Measurements from ENCODE around the gene FN1.

Gene FN1

DNA sequence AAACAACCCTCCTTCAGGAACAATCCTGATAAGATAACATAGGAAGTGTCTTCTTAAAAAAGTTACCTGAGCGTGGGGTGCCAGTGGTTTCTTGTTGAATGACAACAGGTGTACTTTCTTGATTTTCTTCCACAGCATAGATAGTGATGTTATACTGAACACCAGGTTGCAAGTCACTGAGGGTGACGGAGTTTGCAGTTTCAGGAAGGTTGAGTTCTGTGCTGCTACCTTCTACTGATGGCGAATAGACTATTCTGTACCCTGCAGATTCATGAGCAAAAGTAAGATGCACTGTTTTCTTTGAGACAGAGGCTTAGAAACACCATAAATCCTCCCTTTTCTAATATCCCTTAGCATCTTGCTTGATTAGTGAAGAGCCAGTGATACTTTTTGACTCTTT is 28.8 kb downstream of the FN1 start:
- no peak for DNase-seq (ENCODE audit: low read depth in 2 of 2)

DNA sequence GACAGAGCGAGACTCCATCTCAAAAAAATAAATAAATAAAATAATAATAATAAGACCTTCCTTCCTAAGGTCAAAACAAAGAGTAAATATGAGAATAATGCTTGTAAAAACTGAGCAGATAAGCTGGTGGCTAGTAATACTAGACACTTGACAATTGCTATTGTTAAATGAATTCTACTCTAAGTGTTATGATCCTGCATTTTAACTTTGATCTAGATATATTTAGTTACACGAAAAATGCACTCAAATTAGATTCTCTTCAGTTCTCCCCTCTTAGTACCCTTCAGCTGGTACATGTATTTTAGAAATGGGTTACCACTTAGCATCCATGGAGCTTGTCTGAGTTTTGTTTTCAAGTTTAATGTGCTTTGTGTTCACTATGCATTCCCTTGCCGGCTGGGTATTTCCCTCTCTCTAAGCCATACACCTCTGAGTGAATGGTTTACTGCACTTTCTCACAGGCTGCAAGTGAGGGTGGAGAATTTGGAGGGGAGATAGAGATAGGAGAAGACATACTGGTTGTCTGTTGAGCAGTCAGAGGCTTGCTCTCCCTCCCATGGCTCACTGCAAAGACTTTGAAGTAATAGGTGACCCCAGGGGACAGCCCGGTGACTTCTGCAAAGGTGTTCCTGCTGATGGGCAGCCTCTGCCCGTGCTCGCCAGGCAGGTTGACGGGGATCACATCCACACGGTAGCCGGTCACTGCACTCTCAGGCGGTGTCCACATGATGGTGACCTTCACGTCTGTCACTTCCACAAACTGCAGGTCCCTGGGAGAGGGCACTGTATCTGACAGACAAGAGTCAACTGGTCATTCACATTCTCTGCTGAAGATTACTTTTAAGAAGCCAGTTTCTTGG is 29.9 kb downstream of the FN1 start:
- no peak for DNase-seq (ENCODE audit: low read depth in 2 of 2)

GRCh38 chr2:215404348-215405012 is 31.4 kb downstream of the FN1 start:
- no peak for DNase-seq (ENCODE audit: low read depth in 2 of 2)

GRCh38 chr2:215403441-215404347 is 32.2 kb downstream of the FN1 start:
- DNase-seq (ENCODE audit: low read depth in 2 of 2) = no peak

DNA sequence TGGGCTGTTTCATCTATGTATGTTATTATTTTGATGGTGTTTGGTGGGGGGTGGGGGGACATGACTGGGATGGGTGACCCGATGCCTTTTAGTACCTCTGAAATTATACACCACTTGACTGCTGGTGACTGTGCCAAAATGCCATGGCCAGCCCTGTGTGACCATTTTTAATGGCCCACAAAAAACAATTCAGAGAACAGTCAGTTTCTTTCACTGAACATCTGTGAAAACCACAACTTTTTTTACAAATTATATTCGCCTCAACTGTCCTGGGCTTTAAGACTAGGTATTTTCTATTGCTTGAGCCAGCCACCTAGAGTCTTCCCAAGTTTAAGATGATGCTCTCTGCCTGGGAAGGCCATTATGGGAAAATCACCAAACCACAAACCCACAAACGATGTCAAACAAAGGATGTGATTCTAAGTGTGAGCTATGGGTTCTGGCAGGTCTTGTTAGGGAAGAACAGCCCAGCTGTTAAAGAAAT is 33.9 kb downstream of the FN1 start:
- no peak for DNase-seq (ENCODE audit: low read depth in 2 of 2)

GRCh38 chr2:215399067-215399716 is 36.7 kb downstream of the FN1 start:
- no peak for DNase-seq (ENCODE audit: low read depth in 2 of 2)

DNA sequence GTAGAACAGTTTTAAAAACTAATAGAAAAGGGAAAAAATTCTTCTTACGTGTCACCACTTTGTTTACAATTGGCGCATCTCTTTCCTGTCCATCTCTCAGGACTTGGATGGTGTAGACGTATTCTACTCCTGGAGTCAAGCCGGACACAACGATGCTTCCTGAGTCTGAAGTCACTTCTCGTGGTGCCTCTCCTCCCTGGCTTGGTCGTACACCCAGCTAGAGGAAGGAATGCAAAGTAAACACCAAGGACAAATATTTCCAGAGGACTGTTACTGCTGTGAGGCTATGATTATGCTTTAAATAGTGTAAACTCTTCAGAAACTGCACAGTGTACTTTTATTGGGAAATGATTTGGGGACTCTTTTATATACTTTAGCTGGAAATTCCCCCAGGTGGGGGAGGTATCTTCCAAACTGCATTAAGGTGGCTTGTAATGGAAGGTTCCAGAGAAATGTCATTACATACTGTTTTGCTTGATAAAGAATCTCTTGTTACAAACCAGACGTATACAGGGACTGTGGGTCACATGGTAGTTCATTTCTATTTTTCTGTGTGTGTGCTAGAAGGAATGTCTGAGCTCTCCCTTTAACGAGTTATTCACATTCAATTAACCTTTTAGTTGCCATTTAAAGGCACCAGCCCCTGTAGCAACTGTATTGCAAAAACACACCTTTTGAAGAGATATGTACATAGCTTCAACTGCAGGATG is 38.1 kb downstream of the FN1 start:
- no peak for DNase-seq (ENCODE audit: low read depth in 2 of 2)

DNA sequence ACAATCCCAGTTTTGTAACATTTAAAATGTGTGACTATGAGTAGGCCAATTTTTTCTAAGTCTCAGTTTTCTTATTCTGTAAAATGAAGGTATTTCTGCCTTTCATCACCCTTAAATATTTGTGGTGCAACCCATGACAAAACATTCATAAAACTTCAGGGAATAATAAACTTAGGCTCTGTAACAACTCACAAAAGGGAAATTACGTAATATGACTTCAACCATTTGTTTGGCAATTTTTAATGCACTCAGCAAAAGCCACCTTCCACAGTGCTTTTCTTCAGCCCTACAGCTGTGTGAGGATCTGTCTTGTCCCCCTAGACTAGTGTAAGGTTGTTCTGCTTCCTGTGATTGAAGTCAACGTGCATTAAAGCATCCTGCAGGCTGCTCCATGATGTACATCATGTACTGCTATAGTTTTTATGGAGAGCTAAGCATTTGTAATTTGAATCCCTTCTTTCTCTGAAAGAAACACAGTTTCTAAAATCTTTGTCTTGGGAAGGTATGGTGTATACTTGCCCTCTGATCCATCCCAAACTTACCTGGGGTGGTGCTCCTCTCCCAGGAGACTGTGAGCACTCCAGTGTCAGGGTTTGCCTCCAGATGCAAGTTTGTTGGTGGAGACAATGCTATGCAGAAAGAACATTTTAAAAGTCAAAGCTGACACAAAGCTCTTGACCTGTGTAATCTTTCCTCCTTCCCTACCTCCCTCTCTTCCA is 39.1 kb downstream of the FN1 start:
- no peak for DNase-seq (ENCODE audit: low read depth in 2 of 2)

- DNase-seq (ENCODE audit: low read depth in 2 of 2) = no peak
These were observed 40.0 kb downstream of the FN1 start for GRCh38 chr2:215395687-215396460.

GRCh38 chr2:215394102-215394805 is 41.6 kb downstream of the FN1 start:
- DNase-seq (ENCODE audit: low read depth in 2 of 2) = no peak

DNA sequence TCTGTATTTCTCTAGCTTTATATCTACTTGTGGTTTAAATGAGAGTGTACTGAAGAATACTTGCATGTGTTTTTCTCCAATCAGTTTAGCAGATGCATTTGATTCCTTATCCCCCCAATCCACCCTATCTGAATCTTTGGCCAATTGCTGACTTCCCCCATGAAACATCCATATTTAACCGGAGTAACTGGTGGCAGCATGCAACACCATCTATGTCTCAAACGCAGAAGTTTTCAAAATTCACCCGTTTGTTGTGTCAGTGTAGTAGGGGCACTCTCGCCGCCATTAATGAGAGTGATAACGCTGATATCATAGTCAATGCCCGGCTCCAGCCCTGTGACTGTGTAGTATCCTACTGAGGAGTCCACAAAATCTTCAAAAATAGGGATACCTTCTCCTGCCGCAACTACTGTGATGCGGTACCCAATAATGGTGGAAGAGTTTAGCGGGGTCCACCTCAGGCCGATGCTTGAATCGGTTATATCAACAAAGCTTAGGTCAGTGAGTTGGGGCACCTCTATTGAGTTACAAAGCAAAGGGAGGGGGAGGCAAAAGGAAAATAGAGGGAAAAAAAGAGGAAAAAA is 43.1 kb downstream of the FN1 start:
- DNase-seq (ENCODE audit: low read depth in 2 of 2) = no peak

DNA sequence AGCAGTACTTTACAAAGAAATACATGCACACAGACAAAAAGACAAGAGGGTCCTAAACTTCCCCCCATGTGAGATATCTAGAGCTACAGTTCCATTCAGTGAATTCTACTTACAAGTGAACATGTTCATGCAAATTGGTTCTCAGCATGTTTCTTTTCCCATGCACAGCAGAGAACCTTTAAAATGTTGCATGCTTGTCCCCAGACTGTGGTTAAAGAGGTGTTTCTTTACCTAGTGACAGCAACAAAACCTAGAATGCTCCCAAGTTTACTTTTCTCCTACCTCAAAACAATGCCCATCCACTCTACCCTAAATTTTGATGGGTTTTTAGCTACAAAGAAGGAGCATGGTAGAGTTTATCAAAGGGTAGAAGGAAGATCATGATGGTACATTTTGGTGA is 43.7 kb downstream of the FN1 start:
- no peak for DNase-seq (ENCODE audit: low read depth in 2 of 2)

- DNase-seq (ENCODE audit: low read depth in 2 of 2) = no peak
These were observed 44.3 kb downstream of the FN1 start for GRCh38 chr2:215391531-215391930.

- no peak for DNase-seq (ENCODE audit: low read depth in 2 of 2)
These were observed 45.3 kb downstream of the FN1 start for GRCh38 chr2:215390550-215390913.

DNA sequence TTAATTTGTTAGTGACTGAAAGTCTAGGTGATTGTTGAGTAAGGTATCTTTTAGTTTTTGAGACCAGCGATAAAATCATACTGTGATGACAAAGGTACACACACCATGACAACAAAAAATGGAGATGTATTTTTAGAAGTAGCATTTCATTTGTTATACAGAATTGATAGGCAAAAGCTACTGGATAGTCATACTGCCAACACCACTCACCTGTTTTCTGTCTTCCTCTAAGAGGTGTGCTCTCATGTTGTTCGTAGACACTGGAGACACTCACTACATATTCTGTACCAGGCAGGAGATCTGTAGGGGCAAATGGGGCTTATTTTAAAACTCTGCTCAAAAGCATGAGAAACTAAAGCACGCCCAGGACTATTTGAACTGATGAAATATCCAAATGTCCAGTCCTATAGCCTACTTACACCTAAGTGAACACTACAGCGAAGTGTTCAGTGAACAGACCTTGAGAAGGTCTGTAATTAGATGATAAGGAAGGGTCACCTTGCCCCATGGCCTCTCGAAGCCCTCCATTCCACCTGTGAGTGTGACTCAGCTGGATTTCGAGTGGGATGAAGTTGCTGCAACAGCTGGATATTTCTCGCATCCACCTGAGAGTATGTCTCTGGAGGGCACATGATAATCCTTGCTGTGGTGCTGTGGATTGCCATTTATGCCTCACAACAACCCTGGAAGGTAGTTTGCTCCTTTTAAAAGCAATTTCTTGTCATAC is 47.7 kb downstream of the FN1 start:
- no peak for DNase-seq (ENCODE audit: low read depth in 2 of 2)

DNA sequence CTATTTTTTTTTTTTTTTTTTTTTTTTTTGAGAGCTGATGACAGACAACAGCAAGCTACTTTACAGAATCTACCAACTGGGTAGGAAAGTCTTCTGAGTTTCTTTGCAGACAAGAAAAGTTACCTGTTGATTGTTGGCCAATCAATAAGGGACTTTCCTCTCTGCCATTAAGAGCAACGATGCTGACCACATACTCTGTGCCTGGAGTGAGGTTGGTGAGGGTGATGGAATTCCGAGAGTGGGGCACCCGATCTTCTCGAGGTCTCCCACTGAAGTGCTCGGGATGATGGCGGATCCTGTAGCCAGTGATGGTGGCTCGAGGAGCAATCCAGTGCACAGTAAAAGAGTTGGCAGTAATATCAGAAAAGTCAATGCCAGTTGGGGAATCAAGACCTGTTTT is 49.3 kb downstream of the FN1 start:
- no peak for DNase-seq (ENCODE audit: low read depth in 2 of 2)

GRCh38 chr2:215384710-215385109 is 51.2 kb downstream of the FN1 start:
- DNase-seq (ENCODE audit: low read depth in 2 of 2) = no peak
